GM19351 (cell line): ENCODE measurements around the gene IER5.
A peak's percentile ranks its signal among the peaks of the same experiment; 100 is the strongest.

Experiments
- ATAC-seq: cut with Tn5 transposase; IDR thresholded peaks from one replicate; pipeline ENCODE4 v1.9.1; 2021; ENCODE audit warnings: mild to moderate bottlenecking, moderate library complexity; ENCODE audit not compliant: unreplicated experiment

IER5 gene

DNA sequence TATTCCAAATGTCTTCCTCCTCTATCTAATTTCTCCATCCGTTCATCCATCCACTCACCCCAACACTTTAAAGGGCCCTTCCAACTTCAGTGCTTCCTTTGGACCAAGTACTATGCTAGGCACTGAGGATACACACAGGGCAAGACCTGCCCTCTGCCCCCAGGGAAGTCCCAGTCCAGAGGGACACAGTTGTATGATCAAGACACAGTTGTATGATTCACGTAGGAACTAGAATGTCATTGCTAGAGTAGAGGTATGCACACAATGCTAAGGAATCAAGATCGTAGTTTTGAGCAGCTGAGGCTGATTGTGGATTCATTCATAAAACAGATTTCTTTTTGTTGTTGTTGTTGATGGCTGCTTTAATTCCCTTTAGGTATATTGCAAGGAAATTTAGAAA lies 11.6 kb upstream of the IER5 start:
- ATAC-seq, result no peak

DNA sequence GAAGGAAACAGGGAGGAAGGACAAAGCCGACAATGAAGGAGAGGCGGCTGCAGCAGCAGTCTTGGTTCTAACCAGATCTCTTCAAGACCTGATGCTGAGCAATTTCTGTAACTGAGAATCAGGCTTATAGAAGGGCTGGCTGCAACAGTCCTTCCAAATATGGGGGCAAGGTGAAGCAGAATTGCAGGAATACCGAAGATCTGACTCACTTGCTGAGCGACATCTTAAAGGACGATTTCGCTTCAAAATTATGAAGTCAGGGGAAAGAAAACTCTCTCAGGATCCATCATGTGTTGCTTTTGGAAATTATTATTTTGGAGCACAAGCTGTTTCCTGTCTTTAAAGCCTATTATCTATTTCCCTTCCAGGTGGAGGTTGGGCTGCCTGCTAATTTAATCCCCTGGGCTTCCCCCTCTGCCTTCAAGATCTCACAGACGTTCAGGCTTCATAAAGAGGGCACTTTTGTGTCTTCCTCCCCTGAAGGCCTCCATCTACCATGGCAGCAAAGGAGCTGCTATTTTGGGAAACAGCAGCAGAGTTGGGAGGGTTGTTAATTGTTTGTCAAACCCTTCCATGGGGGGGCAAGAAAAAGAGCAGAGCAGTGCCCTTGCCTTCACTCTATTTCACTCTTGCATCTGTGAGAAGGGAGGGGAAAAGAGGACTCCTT lies 10.8 kb upstream of the IER5 start:
- ATAC-seq, result no peak

DNA sequence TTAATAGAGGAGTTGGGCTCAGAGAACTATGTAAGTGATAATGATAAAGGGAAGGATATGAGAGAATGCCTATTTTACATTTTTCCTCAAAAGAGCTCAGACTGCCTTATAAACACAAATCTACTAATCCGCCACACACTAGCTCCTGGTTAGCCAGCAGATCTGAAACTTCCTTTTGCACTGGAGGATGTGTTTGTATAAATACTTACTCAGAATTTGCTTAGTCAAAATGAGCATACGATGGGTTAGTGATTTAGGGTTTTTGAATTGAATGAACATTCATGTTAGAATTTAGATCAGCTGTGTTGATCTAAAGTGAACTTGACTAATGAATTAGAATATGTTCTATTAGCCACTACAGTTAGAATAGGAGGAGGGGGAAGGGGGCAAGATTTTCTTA lies 9.1 kb upstream of the IER5 start:
- no peak for ATAC-seq

DNA sequence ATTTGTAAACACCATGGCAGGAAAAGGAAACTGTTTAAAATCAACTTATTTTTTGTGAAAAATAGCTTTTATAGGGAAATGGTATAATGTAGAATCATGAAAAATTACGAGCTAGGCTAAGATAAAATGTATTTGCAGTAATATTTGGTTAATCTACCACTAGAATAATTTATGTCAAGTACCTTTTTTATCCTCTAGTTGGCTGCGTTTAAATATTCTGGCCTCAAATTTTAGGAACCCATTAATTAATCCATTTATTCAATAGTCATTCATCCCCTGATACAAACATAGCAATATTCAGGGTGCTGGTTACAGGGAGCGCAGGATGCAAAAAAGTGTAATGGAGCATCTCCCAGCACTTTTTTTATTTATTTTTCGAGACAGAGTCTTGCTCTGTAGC lies 8.6 kb upstream of the IER5 start:
- ATAC-seq, result no peak

DNA sequence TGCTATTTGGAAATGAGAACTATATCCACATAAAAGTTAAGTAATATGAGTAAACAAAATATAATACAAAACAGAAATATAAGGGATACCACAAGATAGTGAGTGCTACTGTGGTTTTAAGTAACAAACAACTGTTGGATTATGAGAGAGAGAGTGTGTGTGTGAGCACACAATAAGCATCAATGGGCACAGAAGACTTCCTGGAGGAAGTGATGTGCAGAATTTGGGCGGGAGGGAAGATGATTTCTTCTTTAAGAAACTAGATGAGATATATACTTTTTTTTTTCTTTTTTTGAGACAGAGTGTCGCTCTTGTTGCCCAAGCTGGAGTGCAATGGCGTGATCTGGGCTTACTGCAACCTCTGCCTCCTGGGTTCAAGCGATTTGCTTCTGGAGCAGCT lies 7.9 kb upstream of the IER5 start:
- ATAC-seq, result no peak

DNA sequence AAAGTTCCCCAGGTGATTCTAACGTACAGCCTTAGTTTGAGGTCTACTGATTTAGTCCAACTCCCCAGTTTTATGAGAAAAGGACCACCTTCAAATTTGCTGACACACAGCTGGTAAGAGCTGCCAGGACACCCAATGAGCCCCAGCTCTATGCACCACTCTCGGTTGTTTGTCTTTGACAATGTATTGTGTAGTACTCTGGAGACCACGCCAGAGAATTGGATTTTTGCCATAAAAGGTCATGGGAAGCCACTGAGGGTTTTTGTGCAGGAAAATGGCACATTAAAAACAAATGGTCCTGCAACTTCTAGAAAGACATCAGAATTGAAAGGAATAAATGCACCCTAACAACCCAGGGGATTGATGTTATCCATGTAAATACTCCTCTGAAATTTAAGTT lies 7.1 kb upstream of the IER5 start:
- ATAC-seq, result no peak

DNA sequence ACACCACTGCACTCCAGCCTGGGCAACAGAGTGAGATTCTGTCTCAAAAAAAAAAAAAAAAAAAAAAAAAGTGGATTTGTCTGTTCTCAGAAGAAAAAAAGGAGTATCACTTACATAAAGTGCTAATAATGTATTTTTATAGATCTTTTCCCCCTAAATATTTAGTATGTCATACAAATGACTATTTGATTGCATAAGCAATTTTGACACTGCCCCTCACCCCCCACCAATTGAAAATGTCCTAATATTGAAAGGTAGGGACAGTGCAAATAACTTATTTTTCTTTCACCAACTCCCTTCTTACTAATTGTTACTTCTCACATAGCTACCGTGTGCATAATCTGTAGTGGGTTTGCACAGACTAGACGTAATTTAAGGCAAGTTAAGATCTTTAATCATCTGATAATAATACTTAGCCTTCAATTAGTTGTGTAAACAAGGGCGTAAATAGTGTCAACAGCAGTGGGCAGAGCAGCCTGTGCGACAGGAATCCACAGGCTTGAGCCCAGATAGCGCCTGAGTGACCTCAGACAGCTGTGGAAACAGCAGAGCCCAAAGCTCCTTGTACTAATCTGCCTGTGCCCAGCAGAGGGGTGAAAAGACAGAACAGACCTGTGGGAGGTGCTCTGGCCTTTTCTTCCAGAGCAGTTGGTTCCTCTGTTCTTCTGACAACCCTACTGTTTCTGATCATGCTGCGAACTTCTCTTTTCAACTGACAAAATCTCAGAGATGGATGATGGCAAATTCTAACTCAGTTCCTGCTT lies 4.5 kb upstream of the IER5 start:
- peak; percentile 35 for ATAC-seq

DNA sequence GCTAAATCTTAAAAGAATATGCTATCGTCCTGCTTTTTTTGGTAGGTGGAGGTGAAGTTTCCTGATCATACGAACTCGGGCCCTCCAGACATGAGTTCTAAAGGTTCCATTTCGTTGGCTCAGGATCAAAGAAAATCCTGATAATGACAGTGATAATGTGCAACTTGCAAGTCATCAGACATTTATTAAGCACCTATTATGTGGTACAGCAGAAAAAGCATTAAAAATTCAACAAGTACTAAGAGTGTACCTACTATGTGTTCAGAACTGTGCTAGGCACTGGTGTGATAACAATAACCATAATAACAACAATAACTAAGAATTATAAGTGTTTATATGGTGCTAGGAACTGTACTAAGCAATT lies 3.9 kb upstream of the IER5 start:
- ATAC-seq, result no peak

DNA sequence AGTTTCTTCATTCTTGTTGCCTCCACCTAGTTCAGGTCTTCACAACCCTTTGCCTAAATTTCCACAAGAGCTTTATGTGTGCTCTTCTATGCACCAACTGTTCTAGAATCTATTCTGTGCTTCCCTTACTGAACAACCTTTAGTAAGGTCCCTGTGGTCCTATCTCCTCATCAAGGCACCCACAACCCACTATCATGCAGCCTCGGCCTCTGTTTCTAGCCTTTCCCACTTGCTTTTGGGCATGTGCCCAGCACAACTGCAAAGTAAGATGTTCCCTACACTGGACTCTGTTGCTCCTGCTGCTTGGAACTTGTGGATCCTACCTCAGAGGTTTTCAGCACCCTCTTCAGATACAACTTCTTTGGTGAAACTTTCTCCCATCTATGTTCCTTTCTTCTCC lies 2.4 kb upstream of the IER5 start:
- no peak for ATAC-seq

DNA sequence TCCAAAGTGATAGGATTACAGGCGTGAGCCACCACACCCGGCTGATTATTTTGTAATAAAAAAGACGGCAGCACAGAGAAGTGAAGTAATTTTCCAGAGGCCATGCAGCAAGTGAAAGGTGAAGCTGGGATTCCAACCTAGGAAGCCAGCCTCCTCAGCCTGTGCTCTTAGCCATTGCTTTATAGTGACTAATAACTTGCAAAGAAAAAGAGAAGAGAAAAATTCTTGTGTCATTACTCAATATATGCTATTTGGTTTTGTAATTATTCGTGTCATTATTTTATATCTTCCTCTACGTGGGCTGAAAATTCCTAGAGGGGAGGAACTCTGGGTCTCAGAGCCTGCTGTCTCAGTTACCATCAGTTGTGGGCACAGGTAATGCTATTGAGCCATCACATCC lies 1.6 kb upstream of the IER5 start:
- no peak for ATAC-seq

DNA sequence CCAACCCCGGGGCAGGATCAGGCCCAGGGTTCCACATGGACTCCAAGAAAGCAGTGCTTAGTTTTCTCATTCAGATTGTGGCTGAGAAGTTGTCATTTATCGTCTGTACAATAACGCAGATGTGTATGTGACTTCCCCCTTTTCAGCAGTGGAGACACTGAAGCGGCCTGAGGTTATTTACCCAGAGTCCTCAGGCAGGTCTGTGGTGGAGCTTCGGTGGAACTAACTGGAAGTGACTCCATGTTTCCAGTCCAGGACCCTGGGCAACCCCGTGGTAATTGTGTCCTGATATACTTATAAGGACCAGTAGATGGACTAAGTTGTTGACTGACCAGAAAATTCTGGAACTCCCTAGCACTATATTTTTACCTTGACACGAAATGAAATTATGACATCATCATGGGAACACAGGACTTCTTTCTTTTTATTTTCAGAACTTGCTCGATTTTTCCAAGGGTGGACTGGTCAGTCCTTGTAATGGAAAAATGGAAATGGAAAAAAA lies 1.0 kb upstream of the IER5 start:
- ATAC-seq, result no peak

DNA sequence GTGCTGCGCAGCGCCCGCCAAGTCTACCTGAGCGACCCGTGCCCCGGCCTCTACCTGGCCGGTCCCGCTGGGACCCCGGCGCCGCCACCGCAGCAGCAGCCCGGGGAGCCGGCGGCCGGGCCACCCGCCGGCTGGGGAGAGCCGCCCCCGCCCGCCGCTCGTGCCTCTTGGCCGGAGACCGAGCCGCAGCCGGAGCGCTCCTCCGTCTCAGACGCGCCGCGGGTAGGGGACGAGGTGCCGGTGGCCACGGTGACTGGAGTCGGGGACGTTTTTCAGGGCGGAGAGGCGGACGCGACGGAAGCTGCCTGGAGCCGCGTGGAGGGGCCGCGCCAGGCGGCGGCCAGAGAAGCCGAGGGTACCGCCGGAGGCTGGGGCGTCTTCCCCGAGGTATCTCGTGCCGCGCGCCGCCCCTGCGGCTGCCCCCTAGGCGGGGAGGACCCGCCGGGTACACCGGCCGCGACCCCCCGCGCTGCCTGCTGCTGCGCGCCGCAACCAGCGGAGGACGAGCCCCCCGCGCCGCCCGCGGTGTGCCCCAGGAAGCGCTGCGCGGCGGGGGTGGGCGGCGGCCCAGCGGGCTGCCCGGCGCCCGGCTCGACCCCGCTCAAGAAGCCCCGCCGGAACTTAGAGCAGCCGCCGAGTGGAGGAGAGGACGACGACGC lies 646 bp downstream of the IER5 start:
- peak; percentile 1 for ATAC-seq

DNA sequence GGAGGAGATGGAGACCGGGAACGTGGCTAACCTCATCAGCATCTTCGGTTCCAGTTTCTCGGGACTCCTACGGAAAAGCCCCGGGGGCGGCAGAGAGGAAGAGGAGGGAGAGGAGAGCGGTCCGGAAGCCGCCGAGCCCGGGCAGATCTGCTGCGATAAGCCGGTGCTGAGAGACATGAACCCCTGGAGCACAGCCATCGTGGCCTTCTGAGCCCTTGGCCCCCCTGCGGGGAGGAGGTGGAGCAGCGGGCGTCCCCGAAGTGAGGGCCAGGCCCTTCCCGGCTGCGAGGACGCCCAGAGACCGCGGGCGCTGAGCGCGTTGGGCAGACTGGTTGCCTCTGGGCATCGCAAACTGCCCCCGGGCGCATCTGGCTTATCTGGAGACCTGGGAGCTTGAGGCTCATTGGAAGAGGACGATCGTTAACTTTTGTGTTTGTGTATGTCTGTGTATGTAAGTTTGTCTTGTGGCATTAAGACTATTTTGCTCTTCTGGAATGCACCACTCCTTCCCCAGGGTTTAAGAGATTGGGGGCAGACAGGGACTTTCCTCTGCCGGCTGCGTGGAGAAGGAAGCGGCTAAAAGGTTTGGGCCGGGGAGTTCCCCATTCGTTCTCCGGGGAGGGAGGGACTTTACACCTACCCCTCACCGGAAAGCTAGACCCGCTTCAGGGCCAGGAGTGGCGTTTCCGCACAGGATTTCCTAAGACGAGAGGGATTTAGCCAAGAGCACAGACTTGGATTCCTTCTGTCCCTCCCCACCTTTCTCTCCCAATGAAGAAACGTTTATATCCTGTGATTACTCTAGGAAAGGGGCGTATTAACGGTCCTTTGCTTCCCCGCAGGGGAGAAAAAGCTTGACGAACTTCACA lies 1.4 kb downstream of the IER5 start:
- peak; percentile 34 for ATAC-seq

DNA sequence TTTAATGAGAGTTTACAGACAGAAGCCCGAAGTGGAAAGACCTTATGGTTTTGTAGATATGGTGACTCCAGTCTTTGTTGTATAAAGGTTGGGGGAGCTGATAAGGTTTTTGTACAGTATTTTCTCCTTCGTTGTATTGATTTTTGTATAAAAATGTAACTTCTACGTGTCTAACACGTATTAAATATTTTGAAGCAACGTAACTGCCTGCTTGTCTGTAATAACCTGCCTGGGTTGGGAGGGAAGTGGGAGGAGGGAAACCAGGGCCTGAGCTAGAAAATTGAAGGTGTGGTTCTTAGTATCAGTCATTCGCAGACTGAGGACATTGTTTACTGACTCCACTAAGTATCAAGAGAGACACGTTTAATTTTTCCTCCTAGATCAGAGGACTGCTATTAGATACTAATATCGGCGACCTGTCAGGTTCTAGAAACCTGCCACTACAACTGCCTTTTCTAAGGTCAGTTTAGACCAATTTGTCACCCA lies 2.2 kb downstream of the IER5 start:
- no peak for ATAC-seq

DNA sequence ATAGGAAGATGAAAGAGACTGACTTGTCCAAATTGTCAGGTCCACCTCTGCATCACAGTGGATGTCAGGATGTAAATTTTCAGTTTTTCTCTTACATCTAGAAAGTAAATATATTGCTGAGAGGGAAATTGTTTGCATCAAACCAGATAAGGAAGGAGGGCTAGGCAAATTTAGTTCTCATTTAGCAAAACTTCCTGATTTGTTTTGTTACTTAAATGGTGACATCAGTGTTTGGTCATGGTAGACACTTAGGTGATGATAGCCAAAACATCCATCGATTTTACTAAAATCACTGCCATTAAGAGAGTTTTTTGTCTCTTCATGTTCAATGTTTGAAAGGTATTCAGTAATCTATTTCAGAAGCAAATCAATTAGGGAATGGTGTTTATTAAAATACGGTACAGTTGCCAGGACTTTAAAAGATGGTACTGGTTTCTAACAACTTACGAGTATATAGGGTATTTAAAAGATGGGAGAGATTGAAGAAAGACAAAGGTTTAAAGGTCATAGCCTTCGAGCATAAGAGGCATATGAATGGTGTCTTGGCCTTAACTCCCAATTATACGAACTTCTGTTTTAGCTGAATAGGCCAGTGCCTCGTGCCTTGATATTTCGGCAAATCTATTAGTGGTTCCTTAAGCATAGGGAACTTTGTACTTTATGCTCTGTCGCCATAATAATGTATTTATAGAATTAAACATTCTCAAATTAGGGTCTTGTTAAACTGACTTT lies 3.0 kb downstream of the IER5 start:
- ATAC-seq, result no peak

DNA sequence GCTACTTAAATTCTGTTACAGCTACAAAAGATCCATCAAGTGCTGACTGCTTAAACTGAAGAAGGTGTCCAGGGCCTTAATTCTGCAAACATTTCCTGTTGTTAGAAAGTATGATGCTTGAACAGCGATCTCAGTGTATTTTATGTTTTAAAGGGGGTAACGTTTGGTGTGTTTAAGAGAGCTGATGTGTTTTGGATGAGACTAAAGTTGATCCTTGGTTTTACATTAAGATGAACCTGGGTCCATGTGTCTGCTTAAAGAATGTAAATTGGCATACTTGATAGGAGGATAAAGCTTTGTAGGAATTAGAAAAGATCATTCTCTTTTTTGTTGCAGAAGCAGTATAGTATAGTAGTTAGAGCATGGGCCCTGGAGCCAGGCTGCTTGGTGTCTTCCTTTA lies 3.6 kb downstream of the IER5 start:
- ATAC-seq, result no peak

DNA sequence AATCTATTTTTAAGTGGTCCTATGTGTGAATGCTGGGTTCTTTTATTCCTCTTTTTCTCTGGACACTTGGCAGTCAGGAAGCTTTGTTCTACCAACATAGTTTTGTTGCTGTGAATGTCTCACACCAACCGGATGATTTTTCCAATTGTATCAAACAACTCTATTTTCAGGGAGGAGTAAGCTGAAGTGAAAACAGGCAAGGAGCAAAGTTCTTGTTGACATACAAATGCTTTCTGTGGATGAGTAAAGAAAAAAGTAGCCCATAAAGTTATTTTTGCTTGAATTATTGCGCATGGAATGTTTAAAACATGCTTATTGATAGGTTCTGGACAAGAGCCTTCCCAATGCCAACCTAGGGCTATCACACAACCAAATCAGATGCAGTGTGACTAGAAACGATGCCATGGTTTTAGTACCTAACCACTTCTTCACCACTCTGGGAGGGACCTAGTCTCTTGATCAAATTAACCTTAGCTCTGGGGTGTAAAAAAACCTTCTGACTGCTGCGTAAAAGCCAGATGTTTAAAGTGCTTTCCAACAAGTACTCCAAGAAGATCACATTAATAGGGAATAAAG lies 4.5 kb downstream of the IER5 start:
- ATAC-seq, result no peak

DNA sequence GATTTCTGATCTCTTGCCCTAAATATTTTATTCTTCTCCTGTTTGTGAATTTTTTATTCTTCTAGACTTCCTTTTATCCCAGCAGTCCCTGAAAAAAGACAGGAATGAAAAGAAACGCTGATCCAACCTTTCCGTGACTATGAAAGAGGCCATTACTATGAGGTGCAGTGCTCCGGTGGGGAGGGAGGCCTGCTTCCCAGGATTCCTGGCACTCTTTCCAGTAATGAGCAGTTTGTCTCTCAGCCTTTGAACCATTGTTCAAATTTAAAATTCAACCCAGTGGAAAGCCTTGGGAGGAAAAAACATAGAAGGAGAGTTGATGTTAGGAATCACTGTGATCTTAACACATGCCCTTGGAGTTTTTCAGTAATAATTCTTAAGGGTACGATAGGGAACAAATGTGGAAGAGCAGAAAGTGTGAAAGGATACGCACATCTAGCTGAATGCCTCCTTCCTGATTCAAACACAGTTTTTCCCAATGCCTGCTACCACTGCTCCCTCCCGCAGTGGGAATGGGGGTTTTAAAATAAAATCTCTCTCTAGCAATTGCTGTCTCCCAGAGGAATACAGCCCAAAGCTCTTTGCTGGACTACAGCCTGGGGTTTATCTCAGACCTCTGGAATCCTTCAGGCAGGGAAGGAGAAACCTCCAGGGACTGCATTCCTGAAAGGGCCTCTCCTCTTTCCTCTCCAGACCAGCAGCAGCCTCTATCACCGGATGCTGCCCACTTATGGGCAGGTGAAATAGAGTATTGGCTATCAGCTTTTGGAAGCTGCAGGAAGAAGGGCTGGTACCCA lies 6.1 kb downstream of the IER5 start:
- ATAC-seq, result no peak

DNA sequence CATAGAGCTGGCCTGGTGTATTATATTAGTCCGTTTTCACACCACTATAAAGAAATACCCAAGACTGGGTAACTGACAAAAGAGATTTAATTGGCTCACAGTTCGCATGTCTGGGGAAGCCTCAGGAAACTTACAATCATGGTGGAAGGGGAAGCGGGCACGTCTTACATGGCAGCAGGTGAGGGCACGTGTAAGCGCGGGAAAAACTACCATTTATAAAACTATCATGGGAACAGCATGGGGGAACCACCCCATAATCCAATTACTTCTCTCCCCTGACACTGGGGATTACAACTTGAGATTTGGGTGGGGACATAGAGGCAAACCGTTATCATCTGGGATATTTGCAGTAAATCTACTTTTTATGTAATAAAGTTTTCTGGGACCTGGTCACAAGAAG lies 6.8 kb downstream of the IER5 start:
- no peak for ATAC-seq
